ENCODE results near the gene HLCS.

HLCS gene

DNA sequence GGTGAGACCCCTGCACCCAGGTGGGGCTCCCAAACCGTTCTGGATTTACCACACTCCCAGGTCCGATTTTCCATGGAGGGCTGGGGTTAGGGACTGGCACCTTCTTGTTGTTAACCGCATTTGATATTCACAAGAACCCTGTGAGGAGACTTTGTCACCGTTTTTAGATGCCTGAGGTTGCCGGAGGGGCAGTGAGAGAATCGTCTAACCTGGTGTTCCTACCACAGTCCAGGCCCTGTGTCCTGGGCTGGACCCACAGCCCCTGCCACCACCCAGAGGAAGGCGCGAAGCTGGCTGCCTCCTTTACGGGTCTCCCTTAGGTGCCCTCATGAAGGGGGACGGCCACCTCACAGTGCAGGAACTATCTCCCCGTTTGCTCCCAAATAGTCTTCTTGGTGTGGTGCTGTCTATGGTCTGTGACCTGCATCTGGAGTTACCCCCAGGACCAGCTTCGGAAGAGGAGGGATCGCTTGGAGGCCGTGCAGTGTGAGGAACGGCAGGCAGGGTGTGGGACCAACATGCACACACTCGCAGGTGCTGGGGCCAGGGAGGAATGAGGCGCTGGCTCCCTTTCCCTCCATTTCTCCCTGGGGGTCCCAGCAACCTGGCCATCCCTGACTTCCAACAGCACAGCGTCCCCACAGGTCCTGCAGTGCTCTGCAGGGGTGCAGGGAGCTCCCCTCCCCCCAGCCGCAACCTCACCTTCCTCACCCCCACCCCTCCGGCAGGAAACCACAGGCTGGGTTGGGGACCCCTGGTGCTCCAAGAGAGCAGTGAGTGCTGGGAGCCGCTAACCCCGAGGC lies 260.6 kb downstream of the HLCS start:
- Histone ChIP-seq H3K36me3 (no peaks in the 10 kb centered on the region), H3K4me3 (ENCODE audit: low read depth, low read length) (no peak overlapping the region), H3K9me3 (ENCODE audit: severe bottlenecking) (peaks cover 11% of the 10 kb centered on the region), H3K27ac (no peak overlapping the region), H3K27me3 (ENCODE audit: insufficient read depth, low read depth, severe bottlenecking) (peaks cover 99% of the 10 kb centered on the region)
- TF ChIP-seq, protein P1, sequence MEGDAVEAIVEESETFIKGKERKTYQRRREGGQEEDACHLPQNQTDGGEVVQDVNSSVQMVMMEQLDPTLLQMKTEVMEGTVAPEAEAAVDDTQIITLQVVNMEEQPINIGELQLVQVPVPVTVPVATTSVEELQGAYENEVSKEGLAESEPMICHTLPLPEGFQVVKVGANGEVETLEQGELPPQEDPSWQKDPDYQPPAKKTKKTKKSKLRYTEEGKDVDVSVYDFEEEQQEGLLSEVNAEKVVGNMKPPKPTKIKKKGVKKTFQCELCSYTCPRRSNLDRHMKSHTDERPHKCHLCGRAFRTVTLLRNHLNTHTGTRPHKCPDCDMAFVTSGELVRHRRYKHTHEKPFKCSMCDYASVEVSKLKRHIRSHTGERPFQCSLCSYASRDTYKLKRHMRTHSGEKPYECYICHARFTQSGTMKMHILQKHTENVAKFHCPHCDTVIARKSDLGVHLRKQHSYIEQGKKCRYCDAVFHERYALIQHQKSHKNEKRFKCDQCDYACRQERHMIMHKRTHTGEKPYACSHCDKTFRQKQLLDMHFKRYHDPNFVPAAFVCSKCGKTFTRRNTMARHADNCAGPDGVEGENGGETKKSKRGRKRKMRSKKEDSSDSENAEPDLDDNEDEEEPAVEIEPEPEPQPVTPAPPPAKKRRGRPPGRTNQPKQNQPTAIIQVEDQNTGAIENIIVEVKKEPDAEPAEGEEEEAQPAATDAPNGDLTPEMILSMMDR (IDR thresholded peaks at IDR 0.05; ENCODE audit: low read depth, low read length): peak; percentile 54
- DNase-seq: no peak

DNA sequence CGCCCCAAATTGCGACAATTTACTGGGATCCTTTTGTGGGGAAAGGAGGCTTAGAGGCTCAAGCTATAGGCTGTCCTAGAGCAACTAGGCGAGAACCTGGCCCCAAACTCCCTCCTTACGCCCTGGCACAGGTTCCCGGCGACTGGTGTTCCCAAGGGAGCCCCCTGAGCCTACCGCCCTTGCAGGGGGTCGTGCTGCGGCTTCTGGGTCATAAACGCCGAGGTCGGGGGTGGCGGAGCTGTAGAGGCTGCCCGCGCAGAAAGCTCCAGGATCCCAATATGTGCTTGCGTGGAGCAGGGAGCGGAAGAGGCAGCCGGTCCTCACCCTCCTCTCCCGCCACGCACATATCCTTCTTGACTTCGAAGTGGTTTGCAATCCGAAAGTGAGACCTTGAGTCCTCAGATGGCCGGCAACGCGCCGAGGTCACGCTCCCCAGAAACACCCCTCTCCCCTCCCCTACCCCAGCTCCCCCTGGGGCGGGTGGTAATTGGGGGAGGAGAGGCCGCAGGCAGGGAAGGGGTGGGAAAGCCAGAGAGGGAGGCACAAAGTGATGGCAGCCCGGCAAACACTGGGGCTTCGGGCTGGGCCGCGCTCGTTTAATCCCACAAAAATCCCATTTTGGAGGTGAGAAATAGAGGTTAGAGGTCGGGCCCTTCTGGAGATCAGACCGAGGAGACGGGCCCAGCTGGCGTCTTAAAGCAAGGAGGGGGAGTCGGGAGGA lies 261.4 kb downstream of the HLCS start:
- peaks cover 11% of the 10 kb centered on the region for H3K9me3 ChIP-seq (ENCODE audit: severe bottlenecking)
- TF ChIP-seq, protein P1 (IDR thresholded peaks at IDR 0.05; ENCODE audit: low read depth, low read length): no peak
- DNase-seq: no peak
- peaks cover 100% of the 10 kb centered on the region for H3K27me3 ChIP-seq (ENCODE audit: insufficient read depth, low read depth, severe bottlenecking)
- H3K27ac ChIP-seq: no peak overlapping the region
- no peak overlapping the region for H3K4me3 ChIP-seq (ENCODE audit: low read depth, low read length)
- H3K36me3 ChIP-seq: no peaks in the 10 kb centered on the region

DNA sequence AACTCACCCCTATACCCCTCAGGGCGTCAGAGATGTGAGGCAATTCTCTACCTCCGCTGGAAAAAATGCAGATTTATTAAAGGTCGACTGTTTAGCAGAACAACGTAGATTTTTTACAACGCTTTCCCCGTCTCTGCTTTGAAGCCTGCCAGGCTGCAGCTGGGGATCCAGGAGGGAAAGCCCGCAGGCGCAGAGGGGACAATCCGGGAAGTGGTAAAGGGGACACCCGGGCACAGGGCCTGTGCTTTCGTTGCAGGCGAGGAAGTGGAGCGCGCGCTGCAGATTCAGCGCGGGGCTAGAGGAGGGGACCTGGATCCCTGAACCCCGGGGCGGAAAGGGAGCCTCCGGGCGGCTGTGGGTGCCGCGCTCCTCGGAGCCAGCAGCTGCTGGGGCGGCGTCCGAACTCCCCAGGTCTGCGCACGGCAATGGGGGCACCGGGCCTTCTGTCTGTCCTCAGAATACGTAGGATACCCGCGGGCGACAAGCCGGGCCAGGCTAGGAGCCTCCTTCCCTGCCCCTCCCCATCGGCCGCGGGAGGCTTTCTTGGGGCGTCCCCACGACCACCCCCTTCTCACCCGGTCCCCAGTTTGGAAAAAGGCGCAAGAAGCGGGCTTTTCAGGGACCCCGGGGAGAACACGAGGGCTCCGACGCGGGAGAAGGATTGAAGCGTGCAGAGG lies 262.1 kb downstream of the HLCS start:
- Histone ChIP-seq H3K9me3 (ENCODE audit: severe bottlenecking) (peaks cover 11% of the 10 kb centered on the region), H3K36me3 (no peaks in the 10 kb centered on the region), H3K27ac (no peak overlapping the region), H3K27me3 (ENCODE audit: insufficient read depth, low read depth, severe bottlenecking) (peaks cover 100% of the 10 kb centered on the region), H3K4me3 (ENCODE audit: low read depth, low read length) (no peak overlapping the region)
- no peak for DNase-seq
- TF ChIP-seq, protein P1 (IDR thresholded peaks at IDR 0.05; ENCODE audit: low read depth, low read length): no peak

DNA sequence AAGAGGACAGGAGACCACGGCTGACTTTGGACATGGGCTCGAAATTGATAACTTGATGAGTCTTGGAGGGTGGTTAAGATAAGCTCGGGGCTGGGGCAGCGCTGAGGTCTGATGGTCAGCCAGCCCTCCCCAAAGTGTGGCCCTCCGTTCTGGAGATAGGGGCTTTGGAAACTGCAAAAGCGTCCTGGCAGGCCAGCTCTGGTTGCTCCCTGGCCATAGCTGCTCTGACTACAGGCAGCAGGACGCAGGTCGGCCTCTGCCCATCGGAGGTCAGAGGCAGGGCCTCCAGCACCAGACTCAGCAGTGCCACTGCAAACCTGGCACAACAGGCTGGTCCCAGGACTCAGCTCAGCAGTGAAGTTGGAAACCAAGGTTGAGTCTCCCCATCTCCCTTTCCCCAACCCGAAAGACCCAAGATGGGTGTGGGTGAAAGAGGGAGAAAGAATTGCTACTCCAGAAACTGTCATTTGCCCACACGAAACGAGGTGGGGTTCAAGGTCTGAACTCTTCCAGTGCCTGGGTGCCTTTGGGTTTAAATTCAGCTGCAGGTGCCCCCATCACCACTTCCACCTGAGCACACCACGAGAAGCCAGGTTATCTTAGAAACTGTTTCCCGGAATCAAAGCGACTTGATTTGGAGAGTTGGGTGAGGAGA lies 262.7 kb downstream of the HLCS start:
- H3K27ac ChIP-seq: no peak overlapping the region
- no peak overlapping the region for H3K4me3 ChIP-seq (ENCODE audit: low read depth, low read length)
- no peaks in the 10 kb centered on the region for H3K36me3 ChIP-seq
- peaks cover 98% of the 10 kb centered on the region for H3K27me3 ChIP-seq (ENCODE audit: insufficient read depth, low read depth, severe bottlenecking)
- DNase-seq: no peak
- H3K9me3 ChIP-seq (ENCODE audit: severe bottlenecking): peaks cover 11% of the 10 kb centered on the region
- TF ChIP-seq, protein P1 (IDR thresholded peaks at IDR 0.05; ENCODE audit: low read depth, low read length): no peak

DNA sequence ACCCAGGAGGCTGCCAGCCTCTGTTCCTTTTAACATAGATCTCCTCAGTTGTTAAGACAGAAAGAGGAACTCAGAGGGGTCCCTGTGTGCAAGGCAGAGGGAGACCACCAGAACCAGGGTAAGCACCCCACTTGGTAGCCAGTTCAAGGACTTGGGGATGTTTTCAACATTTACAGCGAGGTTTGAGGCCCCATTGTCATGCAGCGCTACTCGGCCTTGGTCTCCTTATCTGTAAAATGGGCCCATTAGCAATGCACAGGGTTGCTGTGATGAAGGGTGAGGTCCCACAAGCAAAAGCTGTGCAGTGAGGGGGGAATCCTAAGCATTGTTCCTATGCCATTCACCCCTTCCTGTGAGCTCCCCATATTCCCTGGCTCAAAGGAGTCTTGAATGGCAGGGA lies 263.3 kb downstream of the HLCS start:
- Histone ChIP-seq H3K4me3 (ENCODE audit: low read depth, low read length) (no peak overlapping the region), H3K9me3 (ENCODE audit: severe bottlenecking) (peaks cover 13% of the 10 kb centered on the region), H3K27ac (no peak overlapping the region), H3K36me3 (no peaks in the 10 kb centered on the region), H3K27me3 (ENCODE audit: insufficient read depth, low read depth, severe bottlenecking) (peaks cover 98% of the 10 kb centered on the region)
- TF ChIP-seq, protein P1 (IDR thresholded peaks at IDR 0.05; ENCODE audit: low read depth, low read length): no peak
- no peak for DNase-seq

Data from WERI-Rb-1 (cell line).